HepG2 (cell line): Measurements from ENCODE around the gene ANKRD39. TPM values are rescaled to one million over a fixed set of nuclear protein-coding genes. Genes with fewer than 3 reads are reported as not detected.

Source experiments
- ARID3A ChIP-seq: IDR thresholded peaks from 2 replicates; pipeline ENCODE4 v1.6.1; 2012; ENCODE audit warnings: low read depth, low read length, improper control_type of control experiment
- ATF1 ChIP-seq: IDR thresholded peaks from 2 replicates; pipeline ENCODE4 v1.6.1; 2016; ENCODE audit warnings: mild to moderate bottlenecking, control low read depth
- CBX1 ChIP-seq: IDR thresholded peaks from one replicate; pipeline ENCODE4 v1.6.1; 2016; ENCODE audit warnings: antibody characterized with exemption, low read depth
- HBP1 ChIP-seq: IDR thresholded peaks from 2 replicates; pipeline ENCODE4 v1.6.1; 2016; ENCODE audit warnings: low read depth, control low read depth
- HIVEP1 ChIP-seq: sonication (generic); formaldehyde crosslinking; IDR thresholded peaks from 2 replicates; pipeline ENCODE4 v1.4.0; 2020; ENCODE audit warnings: mild to moderate bottlenecking, missing genetic modification reagents
- PHF20 ChIP-seq: sonication (generic); formaldehyde crosslinking; IDR thresholded peaks from 2 replicates; pipeline ENCODE4 v1.5.0; 2020; ENCODE audit warnings: mild to moderate bottlenecking, missing genetic modification reagents
- PITX1 ChIP-seq: sonication (generic); formaldehyde crosslinking; IDR thresholded peaks from 2 replicates; pipeline ENCODE4 v1.5.1; 2020; ENCODE audit warnings: mild to moderate bottlenecking, missing genetic modification reagents
- PRDM15 ChIP-seq: sonication (generic); formaldehyde crosslinking; IDR thresholded peaks from 2 replicates; pipeline ENCODE4 v1.4.0; 2020; ENCODE audit warnings: missing genetic modification reagents
- RFX5 ChIP-seq: IDR thresholded peaks from 2 replicates; pipeline ENCODE4 v1.6.1; 2011; ENCODE audit warnings: low read depth, low read length, improper control_type of control experiment
- TFDP1 ChIP-seq: IDR thresholded peaks from 2 replicates; pipeline ENCODE4 v1.6.1; 2016; ENCODE audit warnings: missing compliant biosample characterization, missing genetic modification reagents, borderline replicate concordance
- ZNF121 ChIP-seq: sonication (generic); formaldehyde crosslinking; IDR thresholded peaks from 2 replicates; pipeline ENCODE4 v1.5.0; 2020; ENCODE audit warnings: mild to moderate bottlenecking, missing genetic modification reagents
- ZNF180 ChIP-seq: sonication (generic); formaldehyde crosslinking; IDR thresholded peaks from 2 replicates; pipeline ENCODE4 v1.4.0; 2020; ENCODE audit warnings: low read depth, missing genetic modification reagents, borderline replicate concordance
- ZNF878 ChIP-seq: sonication (generic); formaldehyde crosslinking; IDR thresholded peaks from 2 replicates; pipeline ENCODE4 v1.8.1; 2023; ENCODE audit warnings: mild to moderate bottlenecking, missing genetic modification reagents, moderate library complexity
- ZXDC ChIP-seq: sonication (generic); formaldehyde crosslinking; IDR thresholded peaks from 2 replicates; pipeline ENCODE4 v1.5.0; 2020; ENCODE audit warnings: mild to moderate bottlenecking, missing genetic modification reagents
- polyA plus RNA-seq, 8 experiments: library from polyadenylated mRNA; depleted of rRNA in 3 of 8; stranded (reverse) in 7 of 8; unstranded in 1 of 8; fragments of >200 nt; fragmentation: Illumina TruSeq in 4 of 8; extraction: Trizol in 4 of 8; gene quantifications; 2 replicates each; pipeline versions ENCODE4 v1.2.1 to v1.2.3, GENCODE V29; 2011 to 2016; ENCODE audit warnings: low read depth in 4 of 8, missing spikeins in 1 of 8, mixed read lengths in 1 of 8; ENCODE audit not compliant: insufficient read depth in 1 of 8
- total RNA-seq, 5 experiments: library from RNA; depleted of rRNA; stranded (reverse); fragments of >200 nt; fragmentation: Illumina TruSeq; extraction: Trizol; gene quantifications; 2 replicates each; pipeline ENCODE4 v1.2.3, GENCODE V29; 2016; ENCODE audit warnings: low read depth in 1 of 5

ANKRD39 gene
- total and polyA plus RNA-seq, 2 of the 13 experiments (the other 11 are each of a cell fraction or from before 2014, with no cell fraction given): 23.2 to 24.8 TPM

GRCh38 chr2:96868555-96869280, 10.9 kb upstream of the ANKRD39 start (continued):
- TF ChIP-seq HBP1 (CRISPR knock-in tag) (0 out of 2 replicates have a peak, but pooled peaks have one; percentile 4), ZNF121 (0 out of 2 replicates have a peak, but pooled peaks have one; percentile 55), CBX1 (peak; percentile 65), PITX1 (CRISPR knock-in tag) (no peak; the same call in 1 of the 2 replicates), TFDP1 (CRISPR knock-in tag) (no peak), PHF20 (no peak; the same call in 1 of the 2 replicates), RFX5 (no peak), HIVEP1 (CRISPR knock-in tag) (peak; percentile 87), ZNF878 (CRISPR knock-in tag) (no peak), ARID3A (no peak), ZNF180 (CRISPR knock-in tag) (no peak), ATF1 (CRISPR knock-in tag) (no peak), PRDM15 (CRISPR knock-in tag) (peak; percentile 78), ZXDC (no peak; the same call in 1 of the 2 replicates)
